Measurements from ENCODE around the gene LRRC4B. TPM values are rescaled to one million over a fixed set of nuclear protein-coding genes. Genes with fewer than 3 reads are reported as not detected.

Gene LRRC4B
- total and polyA plus RNA-seq, 2 donors (not counting 1 experiment from before 2014, with no cell fraction given), result 0.02 to 0.17 TPM

- Histone ChIP-seq H3K79me2 (ENCODE audit: control insufficient read depth, insufficient read depth, low read length) (no peaks in the 10 kb centered on the region), H2AFZ (ENCODE audit: low read length) (no peak overlapping the region), H3K36me3 (ENCODE audit: control insufficient read depth, insufficient read depth, low read length) (no peaks in the 10 kb centered on the region), H3K27me3 (ENCODE audit: control insufficient read depth, insufficient read depth, low read length) (no peaks in the 10 kb centered on the region), H3K4me3 (replicated peaks in 1 of 4; ENCODE audit: control extremely low read depth in 1 of 4, insufficient read depth in 1 of 4, low read depth in 3 of 4, low read length in 4 of 4) (no peak overlapping the region), H3K9me3 (ENCODE audit: control insufficient read depth, insufficient read depth, low read depth, low read length) (no peaks in the 10 kb centered on the region), H3K9ac (ENCODE audit: insufficient read depth, low read length) (no peak overlapping the region), H3K27ac (ENCODE audit: insufficient read depth, low read length) (no peak overlapping the region), H3K4me2 (ENCODE audit: extremely low read depth, insufficient read depth, low read length) (no peak overlapping the region), H4K20me1 (ENCODE audit: control insufficient read depth, extremely low read depth, insufficient read depth, low read length) (no peaks in the 10 kb centered on the region), H3K4me1 (ENCODE audit: control insufficient read depth, extremely low read depth, insufficient read depth, low read length) (no peaks in the 10 kb centered on the region)
- DNase-seq (ENCODE audit: low read depth in 2 of 2), result no peak
- TF ChIP-seq CTCF (conservative IDR thresholded peaks at IDR 0.05 in 1 of 2, IDR thresholded peaks at IDR 0.05 in 1 of 2; ENCODE audit: low read depth in 1 of 2, low read length in 2 of 2) (no peak), EZH2 (IDR thresholded peaks at IDR 0.05; ENCODE audit: low read length, missing control alignments) (no peak)
Measured at GRCh38 chr19:50558449-50558848, 9.8 kb downstream of the LRRC4B start.

- no peaks in the 10 kb centered on the region for H3K4me1 ChIP-seq (ENCODE audit: control insufficient read depth, extremely low read depth, insufficient read depth, low read length)
- H2AFZ ChIP-seq (ENCODE audit: low read length), result no peak overlapping the region
- no peak overlapping the region for H3K4me2 ChIP-seq (ENCODE audit: extremely low read depth, insufficient read depth, low read length)
- H3K79me2 ChIP-seq (ENCODE audit: control insufficient read depth, insufficient read depth, low read length), result no peaks in the 10 kb centered on the region
- H3K9ac ChIP-seq (ENCODE audit: insufficient read depth, low read length), result no peak overlapping the region
- H4K20me1 ChIP-seq (ENCODE audit: control insufficient read depth, extremely low read depth, insufficient read depth, low read length), result no peaks in the 10 kb centered on the region
- no peaks in the 10 kb centered on the region for H3K36me3 ChIP-seq (ENCODE audit: control insufficient read depth, insufficient read depth, low read length)
- H3K27me3 ChIP-seq (ENCODE audit: control insufficient read depth, insufficient read depth, low read length), result no peaks in the 10 kb centered on the region
- H3K9me3 ChIP-seq (ENCODE audit: control insufficient read depth, insufficient read depth, low read depth, low read length), result no peaks in the 10 kb centered on the region
- DNase-seq (ENCODE audit: low read depth in 2 of 2), result no peak
- no peak overlapping the region for H3K4me3 ChIP-seq (replicated peaks in 1 of 4; ENCODE audit: control extremely low read depth in 1 of 4, insufficient read depth in 1 of 4, low read depth in 3 of 4, low read length in 4 of 4)
- no peak overlapping the region for H3K27ac ChIP-seq (ENCODE audit: insufficient read depth, low read length)
- TF ChIP-seq EZH2 (IDR thresholded peaks at IDR 0.05; ENCODE audit: low read length, missing control alignments) (no peak), CTCF (conservative IDR thresholded peaks at IDR 0.05 in 1 of 2, IDR thresholded peaks at IDR 0.05 in 1 of 2; ENCODE audit: low read depth in 1 of 2, low read length in 2 of 2) (no peak)
Measured at GRCh38 chr19:50558039-50558438, 10.2 kb downstream of the LRRC4B start.

GRCh38 chr19:50557009-50557613 is 11.1 kb downstream of the LRRC4B start:
- H3K27me3 ChIP-seq (ENCODE audit: control insufficient read depth, insufficient read depth, low read length), result no peaks in the 10 kb centered on the region
- H2AFZ ChIP-seq (ENCODE audit: low read length), result no peak overlapping the region
- H4K20me1 ChIP-seq (ENCODE audit: control insufficient read depth, extremely low read depth, insufficient read depth, low read length), result no peaks in the 10 kb centered on the region
- H3K9me3 ChIP-seq (ENCODE audit: control insufficient read depth, insufficient read depth, low read depth, low read length), result no peaks in the 10 kb centered on the region
- TF ChIP-seq EZH2 (IDR thresholded peaks at IDR 0.05; ENCODE audit: low read length, missing control alignments) (no peak), CTCF (conservative IDR thresholded peaks at IDR 0.05 in 1 of 2, IDR thresholded peaks at IDR 0.05 in 1 of 2; ENCODE audit: low read depth in 1 of 2, low read length in 2 of 2) (no peak)
- H3K27ac ChIP-seq (ENCODE audit: insufficient read depth, low read length), result no peak overlapping the region
- no peaks in the 10 kb centered on the region for H3K36me3 ChIP-seq (ENCODE audit: control insufficient read depth, insufficient read depth, low read length)
- H3K9ac ChIP-seq (ENCODE audit: insufficient read depth, low read length), result no peak overlapping the region
- H3K4me3 ChIP-seq (replicated peaks in 1 of 4; ENCODE audit: control extremely low read depth in 1 of 4, insufficient read depth in 1 of 4, low read depth in 3 of 4, low read length in 4 of 4), result no peak overlapping the region
- no peak overlapping the region for H3K4me2 ChIP-seq (ENCODE audit: extremely low read depth, insufficient read depth, low read length)
- no peaks in the 10 kb centered on the region for H3K79me2 ChIP-seq (ENCODE audit: control insufficient read depth, insufficient read depth, low read length)
- DNase-seq (ENCODE audit: low read depth in 2 of 2), result no peak
- H3K4me1 ChIP-seq (ENCODE audit: control insufficient read depth, extremely low read depth, insufficient read depth, low read length), result no peaks in the 10 kb centered on the region

Data from fibroblast of lung (primary cell).